Suppressor macrophage (primary cell): ENCODE data around the gene OSBPL10.

Source experiments
- DNase-seq, 4 experiments: peaks; one replicate each; pipeline ENCODE4 v3.0.0-alpha.2; 2020 to 2022

OSBPL10 gene

DNA sequence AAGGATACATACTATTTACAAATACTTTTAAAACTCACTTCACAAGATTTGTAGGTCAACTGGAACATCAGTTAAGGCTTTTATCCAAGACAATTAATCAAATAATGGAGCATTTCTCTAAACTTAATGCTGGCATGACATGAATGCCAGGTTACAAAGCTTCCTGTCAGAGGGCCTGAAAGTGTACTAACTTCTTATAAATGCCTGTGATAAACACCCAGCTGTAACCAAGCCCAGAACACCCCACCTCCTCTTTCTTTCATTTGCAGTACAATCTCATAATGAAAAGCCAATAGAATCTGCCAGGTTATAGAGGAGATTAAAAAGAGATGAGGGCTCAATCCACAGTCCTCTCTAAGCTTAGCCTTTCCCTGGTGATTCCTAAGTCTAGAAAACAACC is 214.4 kb downstream of the OSBPL10 start:
- no peak for DNase-seq

- peak in 1 of 4 experiments; percentile 12 for DNase-seq
Measured at GRCh38 chr3:31765871-31766270, 215.2 kb downstream of the OSBPL10 start.

- DNase-seq: no peak
Measured at GRCh38 chr3:31763731-31764130, 217.3 kb downstream of the OSBPL10 start.

DNA sequence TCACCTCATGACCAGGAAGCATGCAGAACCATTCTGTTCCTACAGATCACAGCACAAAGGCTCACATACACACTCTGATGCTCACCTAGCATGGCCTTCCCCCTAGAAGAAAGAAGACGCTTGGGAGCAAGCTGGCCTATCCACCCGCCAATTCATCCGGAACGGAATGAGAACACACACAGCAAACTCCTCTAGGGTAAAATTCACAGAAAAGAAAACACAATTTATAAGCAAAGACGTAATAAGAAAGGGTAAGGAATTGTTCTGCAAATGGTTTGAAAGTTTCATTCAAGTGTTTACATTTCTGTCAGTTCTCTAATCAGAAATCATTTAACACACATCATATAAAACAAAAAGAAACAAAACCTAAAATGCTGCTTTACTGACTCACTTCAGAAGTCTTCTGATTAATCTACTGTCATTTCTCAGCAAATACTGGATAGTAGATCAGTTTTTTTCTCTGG is 218.1 kb downstream of the OSBPL10 start:
- no peak for DNase-seq

DNA sequence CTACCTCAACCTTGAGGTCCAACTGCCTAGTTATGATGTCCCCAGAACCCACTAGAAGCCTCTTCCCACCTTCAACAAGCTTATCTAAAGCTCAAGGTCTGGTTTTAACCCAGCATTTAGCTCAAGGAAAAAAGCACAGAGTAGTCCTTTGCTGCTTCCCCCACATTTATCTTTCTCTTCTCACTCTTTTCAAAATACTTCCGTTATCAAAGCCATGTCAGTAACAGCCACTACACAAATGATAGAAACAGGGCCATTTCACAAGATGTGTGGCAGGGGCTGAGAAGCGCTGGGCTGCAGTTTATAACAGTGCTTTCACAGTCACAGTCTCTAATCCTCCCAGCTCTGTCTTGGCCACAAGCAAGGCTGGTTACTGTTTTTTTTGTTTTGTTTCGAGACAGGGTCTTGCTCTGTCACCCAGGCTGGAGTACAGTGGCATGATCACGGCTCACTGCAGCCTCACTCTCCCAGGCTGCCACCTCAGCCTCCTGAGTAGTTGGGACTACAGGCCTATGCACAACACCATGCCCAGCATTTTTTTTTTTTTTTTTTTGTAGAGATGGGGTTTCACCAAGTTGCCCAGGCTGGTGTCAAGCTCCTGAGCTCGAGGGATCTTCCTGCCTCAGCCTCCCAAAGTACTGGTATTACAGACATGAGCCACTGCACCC is 218.8 kb downstream of the OSBPL10 start:
- no peak for DNase-seq

GRCh38 chr3:31760654-31761053 is 220.4 kb downstream of the OSBPL10 start:
- no peak for DNase-seq

DNA sequence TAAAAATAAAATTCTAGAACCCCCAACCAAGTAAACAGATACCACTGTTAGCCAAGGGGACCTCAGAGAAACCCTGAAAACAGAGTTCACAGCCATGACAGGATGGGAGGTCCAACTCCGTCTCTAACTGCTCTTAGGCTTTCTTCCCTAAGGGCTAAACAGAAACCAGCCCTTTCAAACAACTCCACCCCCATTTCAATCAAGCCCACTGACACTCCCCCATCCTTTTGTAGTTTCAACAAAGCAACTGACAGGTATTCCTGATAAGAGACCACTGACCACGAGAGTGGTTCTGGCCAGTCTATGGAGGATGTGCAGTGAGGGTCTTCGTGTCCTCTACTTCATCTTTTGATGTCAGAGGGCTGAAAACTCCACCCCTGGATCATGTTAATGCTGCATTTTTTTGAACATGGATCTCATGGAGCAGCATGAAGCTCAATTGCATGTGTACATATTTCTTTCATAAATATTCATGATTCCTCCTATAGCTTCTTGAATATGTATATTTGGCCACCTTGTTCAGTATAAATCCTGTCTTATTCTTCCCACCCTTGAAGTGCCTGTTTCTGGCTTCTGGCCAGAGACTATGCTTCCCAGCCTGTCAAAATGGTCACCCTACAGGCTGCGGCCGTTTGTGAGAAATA is 222.6 kb downstream of the OSBPL10 start:
- no peak for DNase-seq

DNA sequence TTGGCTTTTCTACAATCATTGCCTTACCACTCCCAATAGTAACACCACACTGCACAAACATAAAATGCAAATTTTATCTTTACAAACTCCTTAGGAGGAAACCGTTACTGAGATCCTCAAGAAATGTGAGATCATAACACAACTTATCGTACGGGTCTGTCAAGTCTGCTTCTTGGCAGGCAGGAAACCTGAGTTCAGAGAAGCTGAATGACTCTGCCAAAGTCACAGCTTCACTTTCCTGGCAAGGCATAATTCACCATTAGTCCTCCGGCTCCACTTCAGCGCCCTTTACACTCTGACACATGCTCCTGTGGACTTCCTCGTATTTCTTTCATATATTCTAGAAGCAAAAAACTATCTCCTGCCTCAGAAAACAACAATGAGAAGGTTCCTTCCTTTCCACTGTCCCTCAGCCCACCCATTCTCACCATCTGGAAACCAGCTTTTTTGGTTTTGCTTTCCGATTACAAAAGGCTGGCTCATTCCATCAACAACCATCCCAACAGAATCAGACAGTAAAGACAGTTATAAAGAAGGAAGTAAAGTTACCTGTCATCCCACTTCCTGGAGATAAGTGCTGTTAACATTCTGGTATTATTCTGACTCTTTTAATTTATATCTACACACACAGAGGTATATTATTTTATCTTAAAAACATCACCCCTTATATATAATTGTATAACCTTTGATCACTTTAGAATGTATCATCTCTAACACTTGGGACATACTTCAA is 225.0 kb downstream of the OSBPL10 start:
- no peak for DNase-seq

DNA sequence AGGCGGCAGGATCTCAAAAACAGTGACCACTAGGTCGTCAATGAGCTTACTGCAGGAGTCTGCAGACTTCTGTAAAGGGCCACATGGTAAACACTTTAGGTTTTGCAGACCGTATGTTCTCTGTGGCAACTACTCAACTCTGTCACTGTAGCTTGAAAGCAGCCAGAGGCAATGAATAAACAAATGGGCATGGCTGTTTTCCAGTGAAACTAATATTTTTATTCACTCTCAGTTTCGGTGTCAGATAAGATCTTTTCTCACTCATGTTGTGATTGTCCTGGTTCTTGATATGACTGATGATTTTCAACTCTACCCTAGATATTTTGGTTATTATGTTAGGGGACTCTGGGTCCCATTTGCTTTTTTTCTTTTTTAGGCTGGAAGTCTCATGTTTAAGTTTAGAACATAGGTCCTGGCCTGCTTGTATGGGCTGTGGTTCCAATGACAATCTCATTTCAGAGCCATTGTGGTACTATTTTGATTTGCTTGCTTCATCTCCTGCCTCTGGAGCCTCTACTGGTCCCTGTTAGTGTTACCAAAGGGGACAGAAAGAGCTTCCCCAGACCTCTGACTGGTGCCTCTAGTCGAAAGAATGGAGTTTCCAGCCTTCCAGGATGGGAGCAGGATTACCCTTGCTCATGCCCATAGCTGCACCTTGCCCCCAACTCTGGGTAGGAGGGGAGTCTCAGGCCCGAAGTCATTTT is 226.3 kb downstream of the OSBPL10 start:
- no peak for DNase-seq

DNA sequence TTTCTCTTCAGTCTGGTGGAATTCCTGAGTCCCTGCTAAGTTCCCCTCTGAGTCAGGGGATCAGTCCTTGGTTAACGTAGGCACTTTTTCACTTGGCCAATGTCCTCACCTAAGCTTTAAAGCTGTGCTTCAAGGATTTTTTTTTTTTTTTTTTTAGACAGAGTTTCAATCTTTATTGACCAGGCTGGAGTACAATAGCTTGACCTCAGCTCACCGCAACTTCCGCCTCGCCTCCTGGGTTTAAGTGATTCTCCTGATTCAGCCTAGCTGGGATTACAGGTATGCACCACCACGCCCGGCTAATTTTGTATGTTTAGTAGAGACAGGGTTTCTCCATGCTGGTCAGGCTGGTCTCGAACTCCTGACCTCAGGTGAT is 228.0 kb downstream of the OSBPL10 start:
- no peak for DNase-seq

DNA sequence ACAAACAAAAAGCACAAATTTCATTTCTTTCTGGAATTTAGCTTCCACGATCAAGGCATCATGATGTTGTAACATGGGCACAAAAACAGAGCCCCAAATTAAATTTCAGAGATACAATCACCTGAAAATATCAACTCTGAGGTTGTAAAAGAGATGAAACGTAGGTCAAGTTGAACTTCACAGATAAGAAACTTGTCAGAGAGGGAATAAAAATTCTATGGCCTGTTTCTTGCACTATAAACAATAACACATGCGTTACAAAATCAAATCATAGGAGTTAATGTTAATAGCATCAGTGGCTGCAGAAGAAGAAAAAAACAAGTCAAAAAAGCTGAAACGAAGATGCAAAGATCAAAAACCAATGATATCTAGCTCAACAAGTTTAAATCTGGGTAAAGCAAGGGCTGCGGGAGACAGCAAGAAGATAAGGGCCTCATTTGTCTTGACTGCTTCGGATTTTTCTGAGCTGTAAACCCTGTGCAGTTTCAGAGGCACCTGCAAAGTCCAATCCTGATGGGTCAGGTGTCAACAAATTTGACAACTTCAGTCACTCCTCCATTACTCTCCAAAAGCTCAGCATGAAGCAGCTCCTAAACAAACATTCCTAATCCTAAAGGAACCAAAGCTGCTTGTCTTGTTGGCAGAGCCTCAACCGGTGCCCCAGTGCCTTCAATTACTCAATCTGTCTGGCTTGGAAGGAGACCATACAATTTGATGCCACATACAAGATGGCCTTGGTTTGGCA is 228.6 kb downstream of the OSBPL10 start:
- DNase-seq: no peak

GRCh38 chr3:31750341-31750740 is 230.7 kb downstream of the OSBPL10 start:
- no peak for DNase-seq

DNA sequence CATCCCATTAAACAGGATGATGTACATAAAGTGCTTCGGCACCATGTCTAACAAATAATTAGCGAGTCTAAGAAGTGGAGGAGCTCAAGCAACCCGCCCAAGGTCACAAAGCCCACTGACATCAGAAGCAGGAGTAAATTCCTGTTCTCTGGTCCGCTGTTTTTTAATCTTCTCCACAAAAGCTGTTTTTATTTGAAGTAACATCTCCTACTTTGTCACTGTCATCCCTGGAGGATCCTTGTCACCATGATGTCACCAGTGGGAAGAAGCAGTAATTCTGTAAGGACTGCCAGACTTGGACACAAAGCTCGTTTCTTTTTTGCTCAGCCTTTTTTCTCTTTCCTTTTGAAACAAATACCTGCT is 232.1 kb downstream of the OSBPL10 start:
- no peak for DNase-seq

DNA sequence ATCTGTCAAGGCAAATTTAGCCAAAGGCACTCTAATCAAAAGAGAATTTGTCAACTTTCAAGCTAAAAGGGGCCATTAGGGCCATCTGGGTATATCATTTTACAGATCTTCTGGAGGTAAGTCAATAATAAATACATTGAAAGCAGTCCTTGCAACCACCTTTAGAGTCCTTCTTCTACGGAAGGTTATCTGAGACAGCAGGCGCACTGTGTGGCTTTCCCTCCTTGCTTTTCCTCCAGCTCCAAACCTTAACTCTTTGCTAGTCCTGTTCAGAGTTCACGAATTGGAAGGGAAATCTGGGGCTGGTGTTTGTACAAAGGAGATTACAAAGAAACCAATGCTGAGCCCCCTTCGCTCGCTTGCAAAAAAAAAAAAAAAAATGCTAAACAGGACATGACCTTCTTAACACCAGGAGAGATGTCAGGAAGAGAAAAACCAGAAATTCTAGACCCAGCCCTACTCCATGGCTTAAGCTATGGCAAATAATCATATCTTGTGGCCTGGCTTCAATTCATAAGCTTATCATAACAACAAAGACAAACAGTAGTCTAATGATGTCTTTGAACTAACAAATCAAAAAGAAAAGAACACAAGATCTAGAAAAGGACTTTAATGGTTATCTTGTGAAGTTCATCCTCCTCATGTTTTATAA is 232.7 kb downstream of the OSBPL10 start:
- no peak for DNase-seq

- no peak for DNase-seq
Measured at GRCh38 chr3:31747785-31748184, 233.3 kb downstream of the OSBPL10 start.

- DNase-seq: no peak
Measured at GRCh38 chr3:31744913-31745312, 236.1 kb downstream of the OSBPL10 start.

DNA sequence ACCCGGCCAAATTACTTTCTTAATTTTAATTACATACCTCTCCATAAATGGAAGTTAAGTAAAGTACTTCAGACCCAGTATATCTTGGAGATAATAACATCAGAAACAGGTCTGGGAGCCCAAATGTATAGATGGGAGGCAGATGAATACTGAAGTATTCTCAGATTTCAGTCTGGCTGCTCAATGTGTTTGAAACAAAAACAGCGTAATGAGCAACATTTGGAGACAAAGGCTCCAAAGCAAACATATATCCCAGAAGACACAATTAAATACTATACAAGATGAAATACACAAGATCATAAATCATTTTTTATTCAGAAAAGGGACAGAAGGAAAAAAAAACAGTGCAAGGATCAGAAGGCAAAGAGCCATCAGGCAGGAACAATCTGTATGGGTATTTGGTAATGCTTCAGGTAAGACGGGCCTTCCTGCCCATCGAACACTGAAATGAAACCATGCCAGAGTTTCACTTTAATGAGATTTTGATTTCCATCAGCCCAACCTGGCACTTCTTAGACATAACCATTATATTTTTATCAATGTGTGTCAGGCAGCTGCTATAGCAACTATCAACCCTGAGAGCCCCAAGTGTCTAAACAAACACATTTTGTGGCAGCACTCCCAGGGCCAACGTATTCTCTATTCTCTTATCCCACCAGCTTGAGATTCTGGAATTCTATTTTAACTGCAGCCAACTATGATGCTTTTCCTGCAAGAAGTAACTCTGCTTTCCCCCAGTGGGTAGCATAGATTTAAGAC is 237.6 kb downstream of the OSBPL10 start:
- DNase-seq: no peak

GRCh38 chr3:31740397-31740796 is 240.7 kb downstream of the OSBPL10 start:
- DNase-seq: no peak

GRCh38 chr3:31738412-31738811 is 242.7 kb downstream of the OSBPL10 start:
- DNase-seq: no peak

- DNase-seq: no peak
Measured at GRCh38 chr3:31735667-31736066, 245.4 kb downstream of the OSBPL10 start.

DNA sequence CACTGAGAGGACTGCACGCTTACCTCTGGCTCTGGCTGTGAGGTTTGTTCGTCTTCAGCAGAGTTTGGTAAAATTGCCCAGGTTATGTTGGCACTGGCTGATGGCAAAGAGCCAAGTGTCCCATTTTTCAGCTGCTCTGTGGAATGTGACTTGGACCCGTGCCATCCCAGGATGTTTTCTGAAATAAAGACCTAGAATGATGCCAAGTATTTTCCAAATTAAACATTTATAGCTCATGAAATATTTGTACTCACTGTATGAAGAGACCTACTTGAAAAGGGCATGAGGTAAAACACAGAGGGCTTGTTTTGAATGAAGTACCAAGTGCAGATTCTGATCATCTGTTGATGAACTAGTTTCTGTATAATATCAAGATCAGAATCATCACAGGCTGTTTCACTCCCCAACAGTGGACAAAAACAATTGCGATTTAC is 247.8 kb downstream of the OSBPL10 start:
- no peak for DNase-seq
